Spleen (tissue), 11 donors: ENCODE data around the gene CDK14. TPM values are rescaled to one million over a fixed set of nuclear protein-coding genes. Genes with fewer than 3 reads are reported as not detected.

ENCODE experiments used
- DNase-seq: peaks from one replicate; pipeline ENCODE4 v3.0.0-alpha.2; 2020
- H3K27ac ChIP-seq, 8 donors: fragments of 200-600 bp; sonication (generic) in 7 of 8; 1 replicate in 4 of 8; 2 replicates in 4 of 8; pipeline versions ENCODE4 v1.5.0 to v1.8.0; 2016 to 2021; ENCODE audit warnings: inconsistent platforms in 4 of 8, mild to moderate bottlenecking in 4 of 8, moderate library complexity in 1 of 8
- H3K27me3 ChIP-seq, 7 donors: fragments of 200-600 bp; sonication (generic) in 6 of 7; replicated peaks in 1 of 7; 1 replicate in 4 of 7; 2 replicates in 3 of 7; pipeline versions ENCODE4 v1.5.0 to v1.8.0; 2016 to 2021; ENCODE audit warnings: inconsistent platforms in 3 of 7, mild to moderate bottlenecking in 1 of 7
- H3K36me3 ChIP-seq, 6 donors: fragments of 200-600 bp; sonication (generic) in 5 of 6; 1 replicate in 4 of 6; 2 replicates in 2 of 6; pipeline versions ENCODE4 v1.5.0 to v1.8.0; 2016 to 2021; ENCODE audit warnings: inconsistent platforms in 2 of 6
- H3K4me1 ChIP-seq, 6 donors: fragments of 200-600 bp; sonication (generic) in 5 of 6; 1 replicate in 3 of 6; 2 replicates in 3 of 6; pipeline versions ENCODE4 v1.5.0 to v1.8.0; 2016 to 2021; ENCODE audit warnings: inconsistent platforms in 3 of 6
- H3K4me3 ChIP-seq, 8 donors: fragments of 200-600 bp; sonication (generic) in 7 of 8; 1 replicate in 4 of 8; 2 replicates in 4 of 8; pipeline versions ENCODE4 v1.5.0 to v1.8.0; 2016 to 2021; ENCODE audit warnings: inconsistent platforms in 4 of 8, mild to moderate bottlenecking in 4 of 8, moderate library complexity in 2 of 8
- H3K9me3 ChIP-seq, 8 donors: fragments of 200-600 bp; sonication (generic) in 7 of 8; 1 replicate in 4 of 8; 2 replicates in 4 of 8; pipeline versions ENCODE4 v1.5.0 to v1.8.0; 2016 to 2021; ENCODE audit warnings: inconsistent platforms in 4 of 8
- CTCF ChIP-seq, 11 experiments: fragments of 200-600 bp in 7 of 11; fragments of 450-650 bp in 4 of 11; sonication (generic) in 4 of 11; IDR thresholded peaks in 8 of 11; conservative IDR thresholded peaks in 3 of 11; 1 replicate in 7 of 11; 2 replicates in 4 of 11; pipeline versions ENCODE4 v1.4.0 to v1.8.0; 2016 to 2021; ENCODE audit warnings: antibody characterized with exemption in 11 of 11, inconsistent platforms in 4 of 11, mild to moderate bottlenecking in 1 of 11
- POLR2A ChIP-seq, 3 donors: fragments of 450-650 bp; IDR thresholded peaks; one replicate each; pipeline ENCODE4 v1.5.1; 2017; ENCODE audit warnings: antibody characterized with exemption in 3 of 3, mild to moderate bottlenecking in 1 of 3
- POLR2AphosphoS5 ChIP-seq, 3 donors: sonication (generic); formaldehyde crosslinking; IDR thresholded peaks; one replicate each; pipeline ENCODE4 v1.5.1; 2017; ENCODE audit warnings: antibody characterized with exemption in 3 of 3
- WGBS, 5 donors: extraction: QIAGEN DNeasy Blood & Tissue Kit in 3 of 5; methylation state at CpG; one replicate each; pipeline versions ENCODE4 v1.1.5 to v1.1.7; 2013 to 2018; 5-methylcytosine and 5-hydroxymethylcytosine counted together
- intact Hi-C: fragments of 100-400 bp; cut with DNase I; formaldehyde crosslinking; loops from one replicate; pipeline ENCODE4 v1.15.0; 2023; ENCODE audit warnings: low total_unique reads
- polyA plus RNA-seq, 3 donors: library from polyadenylated mRNA; stranded (reverse); fragments of 200-250 nt; gene quantifications; one replicate each; pipeline ENCODE4 v1.2.1, GENCODE V29; 2013
- total RNA-seq, 7 donors: library from RNA; depleted of rRNA in 3 of 7; stranded (reverse); fragments of >200 nt in 3 of 7; fragmentation: NEBNext Ultra II Directional in 4 of 7; extraction: Animal tissue kit (Norgen Biotek cat#: 25700) in 4 of 7; gene quantifications; one replicate each; pipeline versions ENCODE4 v1.1.0 to v1.2.1, GENCODE V29; 2016 to 2021
- donor health status: healthy with polysubstance abuse.
- donor health status: DM: no; HTN: no; CAD: no; lungs with moderate emphysema.
- donor health status: DM: no; HTN: no; CAD: no.
- donor health status: Bipolar disorder and iron deficiency.
- donor health status: healthy.
- donor health status: DM: no; HTN: no; CAD: no.
- donor health status: DM: yes; HTN: yes; CAD: no.

Gene CDK14
- total and polyA plus RNA-seq, 10 donors = 6.6 to 109 (median 51.2) TPM

- no peaks in the 10 kb centered on the region for H3K9me3 ChIP-seq
- 74 to 85% (median 79%) methylated on average over 2 of the region's 2 CpGs for WGBS, 5 donors
- H3K27me3 ChIP-seq = no peaks in the 10 kb centered on the region
- no peak for DNase-seq
- H3K4me3 ChIP-seq = no peak overlapping the region
- H3K36me3 ChIP-seq = no peaks in the 10 kb centered on the region
- peaks cover 0 to 28% (median 11%) of the 10 kb centered on the region in 6 donors for H3K4me1 ChIP-seq
- no peak overlapping the region for H3K27ac ChIP-seq
- TF ChIP-seq POLR2A (IDR thresholded peaks at IDR 0.05) (no peak), CTCF (IDR thresholded peaks at IDR 0.05 in 8 of 11, conservative IDR thresholded peaks at IDR 0.05 in 3 of 11) (no peak), POLR2AphosphoS5 (IDR thresholded peaks at IDR 0.05) (no peak)
- intact Hi-C loops = no loop called here
Observed at GRCh38 chr7:90605055-90605454, 8.9 kb downstream of the CDK14 start.

- Histone ChIP-seq H3K4me3 (no peak overlapping the region), H3K9me3 (no peaks in the 10 kb centered on the region), H3K36me3 (no peaks in the 10 kb centered on the region), H3K27me3 (no peaks in the 10 kb centered on the region), H3K4me1 (peaks cover 0 to 14% (median 0%) of the 10 kb centered on the region in 6 donors), H3K27ac (no peak overlapping the region)
- no peak for TF ChIP-seq CTCF (IDR thresholded peaks at IDR 0.05 in 8 of 11, conservative IDR thresholded peaks at IDR 0.05 in 3 of 11)
- no peak for TF ChIP-seq POLR2A (IDR thresholded peaks at IDR 0.05)
- TF ChIP-seq POLR2AphosphoS5 (IDR thresholded peaks at IDR 0.05) = no peak
- DNase-seq = no peak
- WGBS, 5 donors = 51 to 98% (median 95%) methylated on average over 1 of the region's 1 CpG
- intact Hi-C loops = no loop called here
Observed at GRCh38 chr7:90607196-90607595, 11.1 kb downstream of the CDK14 start.

- Histone ChIP-seq H3K9me3 (no peaks in the 10 kb centered on the region), H3K36me3 (no peaks in the 10 kb centered on the region), H3K27me3 (no peaks in the 10 kb centered on the region), H3K27ac (no peak overlapping the region), H3K4me3 (no peak overlapping the region), H3K4me1 (peaks cover 0 to 26% (median 10%) of the 10 kb centered on the region in 6 donors)
- no peak for TF ChIP-seq POLR2A (IDR thresholded peaks at IDR 0.05)
- no peak for TF ChIP-seq POLR2AphosphoS5 (IDR thresholded peaks at IDR 0.05)
- no peak for TF ChIP-seq CTCF (IDR thresholded peaks at IDR 0.05 in 8 of 11, conservative IDR thresholded peaks at IDR 0.05 in 3 of 11)
- no peak for DNase-seq
- intact Hi-C loops = no loop called here
- 60 to 75% (median 72%) methylated on average over 4 of the region's 4 CpGs for WGBS, 5 donors
Observed at GRCh38 chr7:90610105-90610504, 14.0 kb downstream of the CDK14 start.

- no peak overlapping the region for H3K27ac ChIP-seq
- no peak for DNase-seq
- no peaks in the 10 kb centered on the region for H3K36me3 ChIP-seq
- H3K27me3 ChIP-seq = no peaks in the 10 kb centered on the region
- H3K4me1 ChIP-seq = peaks cover 0 to 23% (median 10%) of the 10 kb centered on the region in 6 donors
- no peak overlapping the region for H3K4me3 ChIP-seq
- no peaks in the 10 kb centered on the region for H3K9me3 ChIP-seq
- TF ChIP-seq POLR2A (IDR thresholded peaks at IDR 0.05) (no peak), POLR2AphosphoS5 (IDR thresholded peaks at IDR 0.05) (no peak), CTCF (IDR thresholded peaks at IDR 0.05 in 8 of 11, conservative IDR thresholded peaks at IDR 0.05 in 3 of 11) (no peak)
- intact Hi-C loops = no loop called here
- WGBS, 5 donors = 57 to 84% (median 73%) methylated on average over 3 of the region's 3 CpGs
Observed at GRCh38 chr7:90611115-90611514, 15.0 kb downstream of the CDK14 start.
